Right renal pelvis (tissue), 4 donors: ENCODE results near the gene SLC25A22. TPM values are rescaled to one million over a fixed set of nuclear protein-coding genes. Genes with fewer than 3 reads are reported as not detected.

Source experiments
- DNase-seq, 4 donors: peaks; one replicate each; pipeline ENCODE4 v3.0.0-alpha.2; 2013; ENCODE audit warnings: low read depth in 4 of 4, low spot score in 3 of 4, missing footprints in 1 of 4
- polyA plus RNA-seq, 4 donors: library from polyadenylated mRNA; unstranded; fragments of 120-200 nt; gene quantifications; one replicate each; pipeline ENCODE4 v1.2.1, GENCODE V29; 2013; ENCODE audit not compliant: insufficient read length in 4 of 4

SLC25A22 gene
- 10 to 100 TPM; 14.3 to 19.3 (median 14.7) TPM for polyA plus RNA-seq

DNA sequence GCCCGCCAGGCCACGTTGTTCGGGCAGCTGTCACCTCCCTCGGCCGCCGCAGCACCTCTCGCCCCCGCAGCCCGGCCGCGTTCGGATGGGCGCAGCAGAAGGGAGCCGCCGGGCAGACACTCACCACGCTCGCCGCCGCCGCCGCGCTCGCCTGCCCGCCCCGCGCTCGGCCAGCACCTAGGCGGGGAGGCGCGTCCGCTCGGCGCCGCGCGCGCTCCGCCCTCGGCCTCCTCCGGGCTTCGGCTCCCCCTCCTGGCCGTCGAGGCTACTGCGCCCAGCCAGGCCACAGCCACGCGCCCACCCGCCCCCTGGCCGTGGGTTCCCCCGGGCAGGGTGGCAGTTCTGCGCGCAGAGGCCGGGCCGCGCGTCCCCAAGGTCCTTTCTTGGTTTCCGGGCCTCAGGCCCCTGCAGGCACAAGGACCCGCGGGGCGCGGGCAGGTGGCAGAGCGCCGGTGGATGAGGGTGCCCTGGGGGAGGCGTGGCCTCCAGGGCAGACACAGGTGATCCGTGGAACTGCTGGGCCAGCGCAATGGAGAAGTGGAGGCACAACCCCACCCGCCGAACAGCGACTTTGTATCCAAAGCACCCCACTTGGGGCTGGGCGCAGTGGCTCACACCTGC, at the start of gene SLC25A22:
Gene SLC25A22, minus strand, starts transcription at position 189 of the 621 bp plus-strand sequence. CDS start 3,275 bp downstream, outside the sequence.
- peak in 1 of 4 donors; percentile 60 for DNase-seq

DNA sequence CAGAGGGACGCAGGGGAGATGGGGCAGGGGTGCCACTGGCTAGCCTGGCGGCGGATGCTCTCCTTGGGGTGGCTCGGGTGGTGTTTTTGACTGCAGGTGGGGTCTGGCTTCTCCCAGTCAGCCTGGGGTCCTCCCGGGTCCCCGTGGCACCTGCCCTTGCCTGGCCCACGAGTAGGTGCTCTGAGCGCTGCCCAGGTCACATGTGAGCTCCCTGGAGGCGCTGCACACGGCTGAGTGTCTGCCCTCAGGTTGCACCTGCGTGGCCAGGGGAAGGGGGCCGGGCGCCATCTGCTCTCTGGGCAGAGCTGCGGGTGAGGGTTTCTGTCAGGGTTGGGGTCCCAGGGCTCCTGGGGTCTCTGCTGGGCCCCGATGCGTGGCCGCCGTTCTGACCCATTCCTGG, 49.8 kb upstream of the SLC25A22 start:
- no peak for DNase-seq

DNA sequence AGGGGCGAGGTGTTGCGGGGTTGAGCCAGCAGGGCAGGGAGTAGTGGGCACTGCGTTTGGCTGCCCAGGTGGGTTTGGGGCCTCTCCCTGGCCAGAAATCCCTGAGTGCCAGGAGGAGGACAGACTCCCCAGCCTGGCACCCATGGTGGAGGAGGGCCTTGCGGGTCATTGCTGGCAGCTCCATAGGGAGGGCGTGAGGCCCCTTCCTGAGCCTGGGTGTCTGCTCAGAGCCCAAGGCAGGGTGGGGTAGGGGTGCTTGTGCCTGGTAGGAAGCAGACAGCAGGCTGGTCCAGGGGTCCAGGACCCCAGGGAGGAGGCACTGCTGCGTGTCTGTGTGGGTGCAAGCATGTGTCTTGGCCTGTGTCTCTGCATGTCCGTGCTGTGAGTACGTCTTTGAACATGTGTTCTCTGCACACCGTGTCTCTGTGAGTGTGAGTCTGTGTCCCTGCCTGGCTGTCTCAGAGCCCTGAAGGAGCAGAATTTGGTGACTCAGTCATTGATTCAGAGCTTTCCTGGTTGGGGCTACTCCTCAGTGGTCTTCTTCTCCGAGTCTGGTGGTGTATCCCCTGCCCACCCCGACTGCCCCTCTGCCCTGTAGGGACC, 48.5 kb upstream of the SLC25A22 start:
- no peak for DNase-seq

DNA sequence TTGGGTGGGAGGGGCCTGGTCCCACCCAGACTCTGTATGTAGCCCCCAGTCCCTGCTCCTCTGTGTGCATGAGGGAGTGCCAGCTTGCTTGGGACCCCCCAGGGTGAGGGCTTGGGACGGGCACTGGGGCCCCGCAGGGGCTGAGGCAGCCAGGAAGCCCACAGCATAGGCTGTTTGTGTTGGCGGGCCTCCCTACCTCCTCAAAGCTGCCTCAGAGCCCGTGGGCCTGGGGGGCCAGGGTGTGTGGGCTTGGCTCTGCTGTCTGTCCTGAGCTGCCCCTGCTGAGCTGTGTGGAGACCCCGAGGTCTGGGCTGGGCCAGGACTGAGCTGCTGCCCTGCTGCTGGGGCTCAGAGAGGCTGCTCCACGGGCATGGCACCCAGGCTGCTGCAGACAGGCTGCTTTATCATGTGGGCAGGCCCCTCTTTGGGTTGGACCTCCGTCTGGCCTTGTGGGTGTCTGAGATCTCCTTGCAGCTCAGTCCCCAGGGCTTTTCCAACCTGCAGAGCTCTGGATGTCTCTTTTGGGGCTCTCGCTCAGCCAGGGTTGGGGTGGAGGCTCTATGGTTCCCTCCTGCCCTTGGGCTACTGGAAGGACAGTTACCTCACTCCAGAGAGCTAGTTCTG, 47.9 kb upstream of the SLC25A22 start:
- DNase-seq = no peak

DNA sequence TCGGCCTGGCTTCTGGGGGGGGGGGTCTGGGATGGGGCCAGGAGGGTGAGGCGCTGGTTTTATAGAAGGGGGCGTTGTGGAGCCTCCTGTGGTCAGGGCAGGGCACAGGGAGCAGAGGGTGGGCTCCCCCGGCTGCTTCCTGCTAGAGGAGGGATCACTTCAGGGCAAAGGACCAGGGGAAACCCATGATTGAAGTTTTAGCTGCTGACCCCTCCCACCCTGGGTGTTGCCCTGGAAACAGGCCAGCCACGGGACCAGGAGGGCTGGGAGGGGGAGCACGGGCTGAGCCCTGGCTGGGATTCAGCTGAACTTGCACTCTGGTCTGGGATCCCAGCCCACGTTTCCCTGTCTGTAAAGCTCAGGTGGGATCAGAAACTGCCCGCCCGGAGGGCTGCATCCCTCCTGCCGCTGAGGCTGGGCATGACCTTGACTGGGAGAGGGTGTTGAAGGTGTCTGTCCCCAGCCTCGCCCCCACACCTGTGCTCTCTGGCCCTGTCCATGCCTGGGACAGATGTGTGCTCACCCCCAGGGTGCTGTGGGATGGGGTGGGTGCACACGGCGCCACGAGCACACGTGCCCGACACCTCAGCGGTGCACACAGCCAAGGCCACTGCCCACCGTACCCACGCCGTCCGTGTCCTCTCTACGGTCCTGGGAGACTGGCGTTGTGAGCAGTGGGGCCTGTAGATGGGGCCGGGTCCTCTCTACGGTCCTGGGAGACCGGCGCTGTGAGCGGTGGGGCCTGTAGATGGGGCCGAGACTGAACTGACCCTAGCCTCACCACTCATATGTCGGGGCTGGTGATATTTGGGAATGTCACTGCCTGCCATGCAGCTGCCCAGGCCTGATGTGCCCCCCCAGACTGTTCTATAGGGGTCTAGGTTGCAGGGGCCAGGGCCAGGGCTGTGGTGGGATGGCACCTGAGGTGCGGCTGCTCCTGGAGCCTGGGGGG, 46.9 kb upstream of the SLC25A22 start:
- DNase-seq = peak in 1 of 4 donors; percentile 82

DNA sequence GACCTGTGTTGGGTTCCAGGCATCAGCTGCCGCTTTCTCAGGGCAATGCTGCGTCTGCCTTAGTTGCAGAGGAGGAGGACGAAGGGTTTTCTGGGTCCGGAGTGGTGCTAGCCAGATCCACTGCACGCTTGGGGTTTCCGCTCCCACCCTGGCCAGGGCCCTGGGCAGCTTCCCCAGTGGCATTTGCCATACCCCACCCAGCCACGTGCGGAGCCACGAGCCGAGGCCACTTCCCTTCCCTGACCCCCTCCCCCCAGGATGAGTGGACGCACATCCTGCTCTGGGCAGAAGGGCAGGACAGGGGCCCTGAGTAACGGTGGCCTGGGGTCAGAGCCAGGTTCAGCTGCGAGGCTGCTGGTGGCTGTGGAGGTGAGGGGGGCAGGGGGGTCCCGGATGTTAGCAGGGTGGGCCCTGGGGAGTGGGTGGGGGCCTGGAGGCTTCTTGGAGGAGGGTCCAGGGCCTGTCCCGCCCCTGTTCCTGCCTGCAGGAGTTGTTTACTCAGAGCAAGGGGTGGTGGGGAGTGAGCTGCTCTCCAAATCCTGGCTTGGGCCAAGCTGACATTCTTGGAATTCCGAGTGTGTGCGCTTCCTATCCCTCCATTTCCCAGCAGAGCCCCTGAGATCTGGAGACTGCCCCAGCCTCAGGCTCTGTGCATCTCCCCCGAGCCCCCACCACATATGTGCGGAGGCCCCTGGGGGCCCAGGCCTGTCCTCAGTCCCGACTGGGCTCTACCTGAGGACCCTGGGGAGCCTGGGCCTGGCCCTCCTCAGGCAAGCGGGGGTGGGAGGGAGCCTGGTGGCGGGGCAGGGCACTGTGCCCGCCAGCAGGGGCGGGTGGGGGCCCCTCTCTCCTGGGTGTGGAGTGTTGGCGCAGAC, 46.0 kb upstream of the SLC25A22 start:
- no peak for DNase-seq

DNA sequence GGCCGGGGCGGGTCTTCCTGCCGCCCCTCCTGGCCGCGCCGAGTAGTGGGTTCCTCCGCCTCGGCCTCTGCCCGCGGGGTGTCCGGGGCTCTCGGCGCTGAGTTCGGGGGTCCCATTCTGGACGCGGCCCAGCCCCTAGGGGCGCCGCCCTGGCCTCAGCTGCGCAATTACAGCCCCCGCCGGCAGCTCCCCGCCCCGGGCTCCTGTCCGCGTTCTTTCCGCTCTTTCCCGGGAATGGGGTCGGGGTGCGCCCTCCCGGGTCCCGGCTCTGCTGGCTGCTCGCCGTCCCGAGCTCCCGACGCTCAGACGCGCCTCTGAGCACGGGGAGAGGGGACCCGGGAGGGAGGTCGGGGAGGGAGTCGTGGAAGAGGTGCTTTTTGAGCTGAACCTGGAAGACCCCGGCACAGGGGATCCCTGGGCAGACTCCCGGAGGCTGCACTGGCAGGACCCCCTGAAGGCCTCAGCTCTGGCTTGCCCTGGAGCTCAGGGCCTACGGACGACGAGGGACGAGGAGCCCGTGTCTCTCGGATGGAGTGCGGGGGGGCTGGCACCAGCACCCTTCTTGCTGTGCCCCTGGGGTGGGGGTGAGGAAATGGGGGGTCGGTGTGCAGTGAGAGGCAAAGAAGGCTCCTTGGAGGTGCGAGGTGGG, 45.1 kb upstream of the SLC25A22 start:
- DNase-seq = no peak

DNA sequence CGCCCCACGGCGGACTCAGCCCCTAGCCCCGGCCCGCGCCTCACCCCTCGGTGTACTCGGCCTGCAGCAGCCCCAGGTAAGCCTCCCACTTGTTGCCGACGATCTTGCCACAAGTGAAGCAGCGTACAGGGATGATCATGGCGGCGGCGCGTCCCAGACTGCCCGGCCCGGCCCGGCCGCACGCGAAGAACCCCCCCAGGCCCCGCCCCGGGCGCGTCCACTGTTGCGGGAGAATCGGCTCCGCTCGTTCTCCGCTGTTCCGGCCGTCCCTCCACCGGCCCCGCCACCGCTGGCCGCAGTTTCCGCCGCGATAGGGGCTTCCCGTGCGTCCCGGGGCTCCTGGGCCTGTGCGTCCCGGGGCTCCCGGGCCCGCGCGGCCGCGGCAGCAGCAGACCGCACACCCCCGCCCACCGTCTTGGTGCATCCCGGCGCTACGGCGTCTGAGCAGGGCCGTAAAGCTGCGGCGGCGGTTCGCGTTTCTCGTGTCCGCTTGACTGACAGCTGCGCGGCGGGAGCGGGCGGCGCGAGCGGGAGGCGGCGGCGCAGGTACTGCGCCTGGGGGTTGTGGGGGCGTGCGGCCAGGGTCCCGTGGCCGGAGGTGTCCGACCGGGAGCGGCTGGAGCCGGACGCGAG, 44.4 kb upstream of the SLC25A22 start, which contains the start of the genes POLR2L and TSPAN4:
Gene POLR2L, minus strand, starts transcription at position 160 of the 633 bp plus-strand sequence. Its CDS starts 21 bp downstream, at position 139.
Gene TSPAN4, plus strand, starts transcription at position 483 of the 633 bp plus-strand sequence. CDS start 7,453 bp downstream, outside the sequence.
- DNase-seq = peak in 1 of 4 donors; percentile 86

DNA sequence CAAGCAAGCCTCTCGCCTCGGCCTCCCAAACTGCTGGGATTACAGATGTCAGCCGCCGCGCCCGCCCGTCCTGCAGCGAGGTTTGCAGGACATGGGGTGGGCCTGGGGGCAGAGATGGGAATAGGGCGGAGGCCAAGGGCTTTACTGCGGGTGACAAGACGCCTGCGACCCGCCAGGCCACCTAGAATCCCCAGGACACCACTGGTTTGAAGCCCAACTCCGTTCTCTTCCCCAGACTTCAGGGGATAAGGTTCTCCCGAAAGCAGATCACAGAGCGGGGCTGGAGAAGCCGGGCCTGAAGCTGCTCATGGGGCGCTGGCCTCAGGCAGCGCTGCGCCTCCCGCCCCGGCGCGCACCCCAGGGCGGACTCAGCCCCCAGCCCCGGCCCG, 43.9 kb upstream of the SLC25A22 start:
- no peak for DNase-seq

DNA sequence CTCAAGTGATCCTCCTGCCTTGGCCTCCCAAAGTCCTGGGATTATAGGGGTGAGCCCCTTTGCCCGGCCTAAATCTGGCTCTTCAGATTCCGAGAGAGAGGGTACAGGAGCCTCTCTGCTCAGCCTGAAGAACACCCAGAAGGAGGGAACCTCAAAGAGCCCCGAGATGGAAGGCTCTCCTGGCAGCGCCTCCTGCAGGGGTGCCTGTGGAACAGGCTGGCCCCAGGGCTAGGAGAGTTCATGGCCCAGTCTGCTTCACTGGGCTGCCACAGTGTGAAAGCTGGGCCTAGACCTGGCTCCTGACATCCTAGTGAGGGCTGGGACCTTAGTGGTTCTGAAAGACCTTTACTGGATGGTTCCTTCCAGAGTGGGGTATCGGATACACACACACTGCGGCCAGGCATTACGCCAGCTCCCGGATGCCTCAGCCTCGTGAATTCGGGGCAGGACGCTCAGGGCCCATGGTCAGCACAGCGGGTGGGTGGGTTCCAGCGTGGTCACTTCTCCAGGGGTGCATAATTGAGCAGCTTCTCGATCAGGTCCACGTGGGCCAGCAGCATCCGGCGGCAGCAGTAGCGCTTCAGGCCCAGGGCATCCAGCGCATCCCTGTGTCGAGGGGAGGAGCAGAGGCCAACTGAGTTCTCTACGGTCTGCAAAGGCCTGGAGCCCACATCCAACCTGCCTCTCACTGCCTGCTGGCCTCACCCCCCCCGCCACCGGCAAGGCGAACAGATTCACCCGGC, 42.0 kb upstream of the SLC25A22 start:
- DNase-seq = no peak

DNA sequence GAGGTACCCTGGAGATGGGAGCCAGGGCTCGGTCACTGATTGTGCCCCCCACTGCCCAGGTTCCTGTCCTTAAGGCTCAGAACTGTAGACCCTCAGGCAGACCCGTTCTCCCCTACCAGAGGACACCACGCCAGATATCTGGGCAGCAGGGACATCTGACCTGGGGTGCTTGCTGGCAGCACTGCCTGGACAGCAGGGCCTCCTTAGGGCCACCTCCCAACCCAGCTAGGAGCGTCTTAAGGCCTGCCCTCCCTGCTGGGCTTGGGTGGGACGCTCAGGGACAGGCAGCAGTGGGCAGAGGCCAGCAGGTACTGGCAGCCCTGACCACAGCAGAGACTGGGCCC, 41.2 kb upstream of the SLC25A22 start:
- no peak for DNase-seq

DNA sequence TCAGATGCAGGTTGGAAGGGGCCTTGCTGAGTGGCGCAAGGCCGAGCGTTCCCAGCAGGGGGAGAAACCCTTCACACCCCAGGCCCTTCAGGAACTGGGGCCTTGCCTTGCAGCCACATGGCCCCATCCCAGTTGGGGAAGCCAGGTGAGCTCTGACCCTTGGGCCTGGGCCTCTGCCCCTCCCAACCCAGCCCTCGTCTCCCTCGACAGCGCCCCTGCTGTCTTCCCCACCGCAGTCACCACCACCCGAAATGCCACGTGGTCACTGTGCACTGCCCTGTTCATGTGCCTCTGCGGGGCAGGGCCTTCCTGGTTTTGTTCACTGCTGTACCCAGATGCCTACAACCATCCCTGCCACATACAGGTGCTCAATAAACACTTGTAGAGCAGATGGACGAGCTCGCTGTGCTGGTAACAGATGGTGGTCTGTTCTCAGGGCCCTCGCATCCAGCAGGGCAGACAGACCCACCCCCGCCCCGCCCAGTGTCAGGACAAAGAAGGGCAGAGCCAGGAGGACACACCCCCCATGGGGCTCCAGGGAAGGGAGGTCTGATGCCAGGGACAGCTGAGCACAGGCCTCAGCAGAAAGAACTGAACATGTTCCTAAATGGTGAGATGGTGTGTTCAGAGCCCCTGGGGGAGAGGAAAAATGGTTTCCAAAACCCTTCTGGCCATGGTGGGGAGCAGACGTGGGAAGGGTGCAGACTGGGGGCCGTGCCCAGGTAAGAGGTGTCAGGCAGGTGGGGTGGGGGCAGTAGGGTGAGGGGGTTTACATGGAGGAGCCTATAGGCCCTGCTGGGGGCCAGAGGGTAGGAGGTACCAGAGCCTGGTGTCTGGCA, 40.6 kb upstream of the SLC25A22 start:
- DNase-seq = no peak

DNA sequence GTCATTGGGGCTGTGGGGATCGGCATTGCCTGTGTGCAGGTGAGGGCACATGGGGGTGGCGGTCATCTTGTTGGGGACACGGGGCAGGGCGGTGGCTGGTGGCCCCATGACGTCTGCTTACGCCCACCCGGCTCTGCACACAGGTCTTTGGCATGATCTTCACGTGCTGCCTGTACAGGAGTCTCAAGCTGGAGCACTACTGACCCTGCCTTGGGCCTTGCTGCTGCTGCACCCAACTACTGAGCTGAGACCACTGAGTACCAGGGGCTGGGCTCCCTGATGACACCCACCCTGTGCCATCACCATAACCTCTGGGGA, 39.9 kb upstream of the SLC25A22 start:
- no peak for DNase-seq

DNA sequence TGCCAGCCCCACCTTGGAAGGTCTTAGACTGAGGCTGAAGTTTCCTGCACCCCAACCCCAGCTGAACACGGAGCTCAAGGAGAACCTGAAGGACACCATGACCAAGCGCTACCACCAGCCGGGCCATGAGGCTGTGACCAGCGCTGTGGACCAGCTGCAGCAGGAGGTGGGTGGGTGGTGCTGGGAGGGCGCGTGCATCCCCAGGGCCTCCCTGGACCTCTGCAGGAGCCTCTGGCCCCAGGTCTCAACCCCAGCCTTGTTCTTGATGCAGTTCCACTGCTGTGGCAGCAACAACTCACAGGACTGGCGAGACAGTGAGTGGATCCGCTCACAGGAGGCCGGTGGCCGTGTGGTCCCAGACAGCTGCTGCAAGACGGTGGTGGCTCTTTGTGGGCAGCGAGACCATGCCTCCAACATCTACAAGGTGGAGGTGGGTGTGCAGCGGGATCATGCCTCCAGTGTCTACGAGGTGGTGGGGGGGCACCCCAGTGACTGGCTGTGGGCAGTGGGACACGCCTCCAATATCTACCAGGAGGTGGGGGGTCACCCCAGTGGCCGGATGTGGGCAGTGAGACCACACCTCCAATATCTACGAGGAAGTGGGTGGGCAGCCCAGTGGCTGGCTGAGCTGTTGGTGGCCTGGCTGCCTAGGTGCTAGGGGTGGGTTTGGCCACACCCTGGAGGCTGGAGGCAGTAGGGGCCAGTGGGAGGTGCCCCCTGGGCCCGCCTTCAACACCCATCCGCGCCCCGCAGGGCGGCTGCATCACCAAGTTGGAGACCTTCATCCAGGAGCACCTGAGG, 39.3 kb upstream of the SLC25A22 start:
- DNase-seq = no peak

DNA sequence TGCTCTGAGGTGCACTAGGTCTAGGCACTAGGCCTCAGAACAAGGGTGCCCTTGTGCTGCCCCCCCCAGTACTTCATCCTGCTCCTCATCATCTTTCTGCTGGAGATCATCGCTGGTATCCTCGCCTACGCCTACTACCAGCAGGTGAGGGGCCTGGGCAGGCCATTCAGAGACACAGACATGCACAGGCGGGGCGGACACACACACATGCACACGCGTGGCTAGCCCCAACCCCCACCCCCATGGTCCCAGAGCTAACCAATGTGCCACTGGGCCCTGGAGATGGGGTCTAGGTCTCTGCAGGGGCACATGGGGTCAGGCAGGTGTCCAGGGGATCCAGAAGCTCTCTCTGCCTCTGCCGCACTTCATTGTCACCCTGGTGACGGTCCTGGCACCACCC, 38.6 kb upstream of the SLC25A22 start:
- no peak for DNase-seq

DNA sequence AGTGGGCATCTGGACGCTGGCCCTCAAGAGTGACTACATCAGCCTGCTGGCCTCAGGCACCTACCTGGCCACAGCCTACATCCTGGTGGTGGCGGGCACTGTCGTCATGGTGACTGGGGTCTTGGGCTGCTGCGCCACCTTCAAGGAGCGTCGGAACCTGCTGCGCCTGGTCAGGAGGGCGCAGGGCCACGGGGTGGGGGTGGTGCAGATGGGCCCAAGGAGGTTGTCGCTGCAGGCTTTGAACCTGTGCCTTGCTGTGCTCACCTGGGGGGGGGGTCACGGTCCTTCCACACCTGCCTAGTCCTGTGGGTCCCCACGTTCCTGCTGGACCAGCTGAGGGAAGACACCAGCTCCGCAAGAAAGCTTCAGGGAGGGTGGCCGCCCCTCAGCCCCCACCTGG, 38.2 kb upstream of the SLC25A22 start:
- DNase-seq = no peak
